Naive B cell (primary cell): ENCODE data around the gene STK40. TPM values are rescaled to one million over a fixed set of nuclear protein-coding genes. Genes with fewer than 3 reads are reported as not detected.

ENCODE experiments used
- ATAC-seq, 2 donors: fragments of 150-1000 bp; cut with Tn5 transposase; 2 replicates each; pipeline ENCODE4 v1.10.0; 2021; ENCODE audit warnings: low read depth in 2 of 2, mild to moderate bottlenecking in 2 of 2, moderate library complexity in 2 of 2
- DNase-seq: peaks from one replicate; pipeline ENCODE4 v3.0.0; 2022
- H3K27ac Mint-ChIP-seq, 6 donors: one replicate each; pipeline ENCODE4 v1.8.0; 2020 to 2022; ENCODE audit warnings: mild to moderate bottlenecking in 6 of 6, mixed read lengths in 6 of 6, moderate library complexity in 5 of 6, inconsistent platforms in 2 of 6
- H3K27me3 Mint-ChIP-seq, 3 donors: one replicate each; pipeline ENCODE4 v1.8.0; 2021 to 2022; ENCODE audit warnings: mixed read lengths in 3 of 3, mild to moderate bottlenecking in 1 of 3
- H3K36me3 Mint-ChIP-seq, 2 donors: one replicate each; pipeline ENCODE4 v1.8.0; 2020 to 2022; ENCODE audit warnings: mixed read lengths in 2 of 2, inconsistent platforms in 1 of 2, mild to moderate bottlenecking in 1 of 2
- H3K4me1 Mint-ChIP-seq, 3 donors: one replicate each; pipeline ENCODE4 v1.8.0; 2020 to 2022; ENCODE audit warnings: mixed read lengths in 3 of 3, inconsistent platforms in 1 of 3, mild to moderate bottlenecking in 1 of 3, moderate library complexity in 1 of 3
- H3K4me3 Mint-ChIP-seq, 8 donors: one replicate each; pipeline ENCODE4 v1.8.0; 2020 to 2022; ENCODE audit warnings: mild to moderate bottlenecking in 8 of 8, mixed read lengths in 8 of 8, moderate library complexity in 8 of 8, inconsistent platforms in 2 of 8
- H3K9me3 Mint-ChIP-seq, 7 donors: one replicate each; pipeline ENCODE4 v1.8.0; 2020 to 2022; ENCODE audit warnings: mixed read lengths in 7 of 7, mild to moderate bottlenecking in 5 of 7, inconsistent platforms in 2 of 7, moderate library complexity in 1 of 7
- polyA plus RNA-seq, 6 donors: library from polyadenylated mRNA; unstranded; fragments of 300-500 nt; fragmentation: Illumina TruSeq; gene quantifications; one replicate each; pipeline ENCODE4 v1.2.3, GENCODE V29; 2021; ENCODE audit warnings: low read depth in 6 of 6

STK40 gene
- polyA plus RNA-seq, 6 donors from 2014 or later, result 62.3 to 105 (median 73.3) TPM

GRCh38 chr1:36358514-36359084, 27.1 kb downstream of the STK40 start:
- Mint-ChIP-seq H3K4me1 (peaks cover 12 to 21% (median 20%) of the 10 kb centered on the region in 3 donors), H3K9me3 (no peaks in the 10 kb centered on the region), H3K27me3 (no peaks in the 10 kb centered on the region), H3K27ac (peak overlapping the region in 5 of 6 donors; percentile 44 to 98 (median 97)), H3K36me3 (no peaks in the 10 kb centered on the region), H3K4me3 (peak overlapping the region in 3 of 8 donors; percentile 37 to 58 (median 58))
- ATAC-seq, result no peak
- DNase-seq, result no peak

DNA sequence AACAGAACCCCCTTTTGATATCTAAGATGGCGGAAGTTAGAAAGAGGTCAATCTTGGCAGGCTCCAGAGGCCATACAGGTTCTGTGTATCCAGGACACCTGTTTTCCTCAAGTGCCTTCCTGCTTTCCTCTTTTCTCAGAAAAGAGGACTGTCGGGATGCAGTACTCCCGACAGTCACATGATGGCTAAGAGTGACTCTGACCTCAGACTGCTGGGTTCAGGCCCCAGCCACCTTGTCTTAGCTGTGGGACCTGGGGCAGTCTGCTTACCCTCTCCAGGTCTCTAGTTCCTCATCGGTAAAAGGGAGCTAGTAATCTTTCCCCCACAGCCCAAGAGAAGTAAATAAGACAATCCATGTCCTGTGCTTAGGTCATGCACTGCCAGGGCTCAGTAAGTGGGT, 29.9 kb downstream of the STK40 start:
- DNase-seq (no peak), ATAC-seq (no peak)
- peaks cover 0 to 6% of the 10 kb centered on the region in 2 donors for H3K36me3 Mint-ChIP-seq
- peaks cover 21 to 35% (median 21%) of the 10 kb centered on the region in 3 donors for H3K4me1 Mint-ChIP-seq
- H3K4me3 Mint-ChIP-seq, result no peak overlapping the region
- H3K27me3 Mint-ChIP-seq, result no peaks in the 10 kb centered on the region
- no peaks in the 10 kb centered on the region for H3K9me3 Mint-ChIP-seq
- H3K27ac Mint-ChIP-seq, result peak overlapping the region in 2 of 6 donors; percentile 28 to 34

- Mint-ChIP-seq H3K9me3 (no peaks in the 10 kb centered on the region), H3K36me3 (peaks cover 0 to 6% of the 10 kb centered on the region in 2 donors), H3K27me3 (no peaks in the 10 kb centered on the region), H3K27ac (peak overlapping the region in 1 of 6 donors; percentile 44), H3K4me1 (peaks cover 19 to 34% (median 21%) of the 10 kb centered on the region in 3 donors), H3K4me3 (peak overlapping the region in 1 of 8 donors; percentile 22)
- no peak for ATAC-seq
- no peak for DNase-seq
These were observed 31.2 kb downstream of the STK40 start for GRCh38 chr1:36354486-36354885.

GRCh38 chr1:36352910-36353878, 32.5 kb downstream of the STK40 start:
- Mint-ChIP-seq H3K9me3 (no peaks in the 10 kb centered on the region), H3K36me3 (peaks cover 5 to 11% of the 10 kb centered on the region in 2 donors), H3K4me1 (peaks cover 14 to 30% (median 18%) of the 10 kb centered on the region in 3 donors), H3K27me3 (no peaks in the 10 kb centered on the region), H3K27ac (peak overlapping the region in 2 of 6 donors; percentile 9 to 44), H3K4me3 (no peak overlapping the region)
- DNase-seq, result no peak
- ATAC-seq, result no peak

DNA sequence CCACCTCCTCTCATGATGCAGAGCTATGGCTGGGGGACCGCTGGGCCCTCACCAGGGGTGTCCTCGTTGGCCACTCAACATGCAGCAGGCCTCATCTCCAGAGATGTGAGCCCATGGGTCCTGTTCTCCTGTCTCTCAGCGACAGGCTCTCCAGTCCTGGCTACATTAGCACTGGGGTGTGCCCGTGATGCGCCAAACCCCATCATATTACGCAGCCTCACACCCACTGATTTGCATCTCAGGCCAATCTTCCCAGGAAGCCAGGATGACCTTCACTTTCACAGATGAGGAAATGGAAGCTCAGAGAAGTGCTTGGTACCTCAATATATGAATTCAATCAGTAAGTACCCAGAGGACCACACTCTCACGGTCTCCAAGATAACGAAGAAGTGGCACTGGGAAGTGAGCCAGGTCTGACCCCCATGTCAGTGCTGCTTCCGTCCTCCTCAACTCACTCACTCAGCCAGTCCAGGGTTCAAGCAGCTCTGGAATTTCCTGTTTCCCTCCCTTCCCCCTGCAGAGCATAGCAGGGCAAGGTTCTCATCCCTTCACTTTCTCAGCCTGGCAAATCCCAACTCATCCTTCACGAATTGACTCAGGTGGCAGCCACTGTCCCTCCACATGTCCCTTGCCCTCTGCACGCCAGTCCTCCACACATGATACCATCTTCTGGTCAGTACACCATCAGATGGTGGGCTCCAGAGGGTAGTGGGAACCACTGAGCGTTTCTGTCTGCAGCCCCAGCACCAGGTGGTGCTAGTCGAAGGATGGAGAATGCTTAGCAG, 33.4 kb downstream of the STK40 start:
- no peak for ATAC-seq
- DNase-seq, result no peak
- no peaks in the 10 kb centered on the region for H3K9me3 Mint-ChIP-seq
- H3K4me3 Mint-ChIP-seq, result no peak overlapping the region
- H3K4me1 Mint-ChIP-seq, result peaks cover 14 to 30% (median 18%) of the 10 kb centered on the region in 3 donors
- no peaks in the 10 kb centered on the region for H3K27me3 Mint-ChIP-seq
- peak overlapping the region in 2 of 6 donors; percentile 29 to 84 for H3K27ac Mint-ChIP-seq
- H3K36me3 Mint-ChIP-seq, result peaks cover 8 to 19% of the 10 kb centered on the region in 2 donors

DNA sequence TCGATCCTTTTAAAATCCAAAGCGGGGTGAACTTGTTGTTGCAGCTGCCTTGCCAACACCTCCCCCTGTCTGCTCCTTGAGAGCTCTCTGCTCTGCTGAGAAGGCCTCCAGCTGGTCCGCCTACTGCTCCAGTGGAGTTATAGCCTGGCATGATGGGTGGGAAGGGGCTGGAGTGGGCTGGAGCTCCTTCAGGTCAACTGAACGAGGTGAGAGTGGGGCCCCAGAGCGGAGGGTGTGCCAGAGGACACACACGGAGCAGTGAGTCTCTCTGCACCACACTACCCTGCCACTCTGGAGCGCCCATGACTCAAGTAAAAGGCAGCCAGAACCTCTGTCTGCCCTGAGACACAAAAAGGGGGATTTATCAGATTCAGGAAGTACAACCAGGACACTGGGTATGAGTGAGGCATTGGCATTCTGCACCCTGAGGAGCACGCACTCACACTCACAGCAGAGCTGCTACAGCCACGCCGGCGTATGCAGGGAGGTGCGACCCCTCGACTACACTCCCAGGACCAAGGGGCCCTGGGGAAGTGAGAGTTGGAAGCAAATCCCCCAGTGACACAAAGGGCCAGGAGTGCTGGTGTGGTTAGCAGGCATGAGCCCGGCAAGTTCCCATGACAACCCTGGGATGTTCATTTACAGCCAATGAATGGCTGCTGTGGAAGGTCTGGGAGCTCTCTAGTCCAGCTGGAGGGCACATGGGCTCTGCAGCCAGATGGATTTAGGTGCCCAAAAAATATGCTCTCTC, 34.3 kb downstream of the STK40 start:
- H3K36me3 Mint-ChIP-seq, result peaks cover 8 to 25% of the 10 kb centered on the region in 2 donors
- H3K4me3 Mint-ChIP-seq, result peak overlapping the region in 1 of 8 donors; percentile 55
- H3K4me1 Mint-ChIP-seq, result peaks cover 14 to 30% (median 18%) of the 10 kb centered on the region in 3 donors
- ATAC-seq (peak in 1 of 2 donors; percentile 15), DNase-seq (no peak)
- no peaks in the 10 kb centered on the region for H3K27me3 Mint-ChIP-seq
- H3K9me3 Mint-ChIP-seq, result no peaks in the 10 kb centered on the region
- H3K27ac Mint-ChIP-seq, result peak overlapping the region in 4 of 6 donors; percentile 42 to 82 (median 50)

- Mint-ChIP-seq H3K4me3 (peak overlapping the region in 3 of 8 donors; percentile 8 to 55 (median 28)), H3K27ac (peak overlapping the region in 5 of 6 donors; percentile 48 to 88 (median 77)), H3K27me3 (no peaks in the 10 kb centered on the region), H3K36me3 (peaks cover 8 to 25% of the 10 kb centered on the region in 2 donors), H3K9me3 (no peaks in the 10 kb centered on the region), H3K4me1 (peaks cover 14 to 30% (median 18%) of the 10 kb centered on the region in 3 donors)
- peak; percentile 88 to 89 for ATAC-seq
- DNase-seq, result no peak
These were observed 35.0 kb downstream of the STK40 start for GRCh38 chr1:36350659-36351226.

- H3K36me3 Mint-ChIP-seq, result peaks cover 8 to 30% of the 10 kb centered on the region in 2 donors
- H3K27me3 Mint-ChIP-seq, result no peaks in the 10 kb centered on the region
- DNase-seq (no peak), ATAC-seq (no peak)
- peaks cover 14 to 30% (median 18%) of the 10 kb centered on the region in 3 donors for H3K4me1 Mint-ChIP-seq
- peak overlapping the region in 1 of 8 donors; percentile 28 for H3K4me3 Mint-ChIP-seq
- peak overlapping the region in 1 of 6 donors; percentile 76 for H3K27ac Mint-ChIP-seq
- no peaks in the 10 kb centered on the region for H3K9me3 Mint-ChIP-seq
These were observed 35.9 kb downstream of the STK40 start for GRCh38 chr1:36349839-36350238.

DNA sequence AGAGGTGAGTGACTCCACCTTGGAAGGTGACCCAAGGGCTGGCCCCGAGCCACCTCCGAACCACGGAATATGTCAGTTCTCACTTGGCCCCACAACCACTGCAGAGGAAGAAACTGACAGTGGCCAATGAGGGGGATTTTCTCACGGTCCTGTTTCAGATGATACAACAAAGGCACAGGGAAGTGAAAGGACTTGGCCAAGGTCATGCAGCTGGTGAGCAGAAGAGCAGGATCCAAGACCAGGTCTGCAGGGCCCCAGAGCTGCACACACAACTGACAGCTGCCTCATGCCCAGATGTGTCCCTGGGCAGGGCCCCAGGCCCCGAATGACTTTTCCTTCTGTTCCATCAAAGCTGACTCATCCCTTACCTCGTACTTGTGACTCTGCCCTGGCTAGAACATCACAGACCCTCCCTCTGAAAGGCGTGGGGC, 36.5 kb downstream of the STK40 start:
- no peak overlapping the region for H3K4me3 Mint-ChIP-seq

GRCh38 chr1:36346741-36347370, 38.9 kb downstream of the STK40 start:
- H3K9me3 Mint-ChIP-seq, result no peaks in the 10 kb centered on the region
- peak overlapping the region in 1 of 8 donors; percentile 58 for H3K4me3 Mint-ChIP-seq
- H3K4me1 Mint-ChIP-seq, result peaks cover 11 to 23% (median 14%) of the 10 kb centered on the region in 3 donors
- peak overlapping the region in 1 of 6 donors; percentile 59 for H3K27ac Mint-ChIP-seq
- peaks cover 8 to 27% of the 10 kb centered on the region in 2 donors for H3K36me3 Mint-ChIP-seq
- no peaks in the 10 kb centered on the region for H3K27me3 Mint-ChIP-seq
- ATAC-seq (no peak), DNase-seq (no peak)

More for the DNA sequence above, 36.5 kb downstream of the STK40 start:
- Mint-ChIP-seq H3K9me3 (no peaks in the 10 kb centered on the region), H3K27me3 (no peaks in the 10 kb centered on the region), H3K36me3 (peaks cover 8 to 33% of the 10 kb centered on the region in 2 donors), H3K27ac (peak overlapping the region in 1 of 6 donors; percentile 20), H3K4me1 (peaks cover 14 to 30% (median 18%) of the 10 kb centered on the region in 3 donors)
- peak in 1 of 2 donors; percentile 18 for ATAC-seq
- DNase-seq, result no peak

DNA sequence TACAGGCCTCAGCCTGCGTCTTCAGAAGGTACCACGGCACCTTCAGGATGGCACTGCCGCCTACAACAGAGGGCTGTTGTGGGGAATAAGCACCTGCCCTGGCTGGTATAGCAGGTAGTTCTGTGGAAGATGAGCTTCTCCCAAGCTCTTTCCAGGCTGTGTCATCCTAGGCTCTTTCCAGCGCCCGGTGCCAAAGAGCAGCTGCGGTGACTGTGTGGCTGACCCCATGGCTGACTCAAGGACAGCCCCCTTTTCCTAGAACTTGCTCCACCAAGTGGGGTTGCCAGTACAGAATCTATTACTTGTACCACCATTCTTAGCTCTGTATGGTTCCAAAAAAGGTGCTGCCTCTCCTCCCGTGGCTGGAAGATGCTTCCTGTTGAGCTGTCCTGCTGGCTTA, 40.4 kb downstream of the STK40 start:
- DNase-seq (no peak), ATAC-seq (no peak)
- no peaks in the 10 kb centered on the region for H3K9me3 Mint-ChIP-seq
- no peak overlapping the region for H3K4me3 Mint-ChIP-seq
- H3K27ac Mint-ChIP-seq, result peak overlapping the region in 3 of 6 donors; percentile 26 to 62 (median 47)
- peaks cover 8 to 38% of the 10 kb centered on the region in 2 donors for H3K36me3 Mint-ChIP-seq
- H3K4me1 Mint-ChIP-seq, result peaks cover 3 to 16% (median 6%) of the 10 kb centered on the region in 3 donors
- no peaks in the 10 kb centered on the region for H3K27me3 Mint-ChIP-seq

GRCh38 chr1:36344395-36344680, 41.4 kb downstream of the STK40 start:
- Mint-ChIP-seq H3K27me3 (no peaks in the 10 kb centered on the region), H3K4me3 (no peak overlapping the region), H3K9me3 (no peaks in the 10 kb centered on the region), H3K36me3 (peaks cover 8 to 39% of the 10 kb centered on the region in 2 donors), H3K27ac (peak overlapping the region in 1 of 6 donors; percentile 59), H3K4me1 (peaks cover under 1 to 15% (median 8%) of the 10 kb centered on the region in 3 donors)
- DNase-seq, result no peak
- ATAC-seq, result no peak
